Kasumi-1 (cell line): Measurements from ENCODE around the gene CSF2RB.

Experiments used
- DNase-seq, 2 experiments: peaks; one replicate each; lab custom pipeline; 2025; lab: John Stamatoyannopoulos, UW

The CSF2RB gene

GRCh38 chr22:36913427-36914389 lies at the start of gene CSF2RB:
CSF2RB (plus strand) TSS chr22:36913628; CDS start chr22:36922208, 8,580 bp downstream.
- DNase-seq: peak; percentile 89 to 97

- no peak for DNase-seq
These were observed 49.4 kb upstream of the CSF2RB start for GRCh38 chr22:36863979-36864378.

GRCh38 chr22:36864454-36865215 lies 48.8 kb upstream of the CSF2RB start:
- no peak for DNase-seq

GRCh38 chr22:36865346-36865745 lies 48.1 kb upstream of the CSF2RB start:
- DNase-seq: peak in 1 of 2 experiments; percentile 6

- no peak for DNase-seq
These were observed 45.7 kb upstream of the CSF2RB start for GRCh38 chr22:36867695-36868094.

GRCh38 chr22:36868546-36869181 lies 44.8 kb upstream of the CSF2RB start:
- no peak for DNase-seq

GRCh38 chr22:36870250-36870649 lies 43.2 kb upstream of the CSF2RB start:
- DNase-seq: no peak

- DNase-seq: no peak
These were observed 41.8 kb upstream of the CSF2RB start for GRCh38 chr22:36871669-36872081.

GRCh38 chr22:36872084-36872483 lies 41.3 kb upstream of the CSF2RB start:
- DNase-seq: no peak

- no peak for DNase-seq
These were observed 40.4 kb upstream of the CSF2RB start for GRCh38 chr22:36872866-36873498.

GRCh38 chr22:36873614-36874308 lies 39.7 kb upstream of the CSF2RB start:
- peak; percentile 71 to 77 for DNase-seq

- DNase-seq: no peak
These were observed 39.1 kb upstream of the CSF2RB start for GRCh38 chr22:36874309-36874696.

- no peak for DNase-seq
These were observed 38.7 kb upstream of the CSF2RB start for GRCh38 chr22:36874736-36875135.

- no peak for DNase-seq
These were observed 37.7 kb upstream of the CSF2RB start for GRCh38 chr22:36875741-36876140.

- no peak for DNase-seq
These were observed 33.7 kb upstream of the CSF2RB start for GRCh38 chr22:36879775-36880174.

GRCh38 chr22:36881504-36882245 lies 31.8 kb upstream of the CSF2RB start:
- DNase-seq: peak; percentile 34 to 58

GRCh38 chr22:36884349-36885158 lies 28.9 kb upstream of the CSF2RB start:
- DNase-seq: no peak

GRCh38 chr22:36885474-36885873 lies 28.0 kb upstream of the CSF2RB start:
- DNase-seq: no peak

GRCh38 chr22:36886016-36886415 lies 27.4 kb upstream of the CSF2RB start:
- DNase-seq: no peak

GRCh38 chr22:36887162-36887561 lies 26.3 kb upstream of the CSF2RB start:
- no peak for DNase-seq
